IPS-18a (cell line): Measurements from ENCODE around the gene MRPS7.

ENCODE experiments used
- H3K27ac ChIP-seq: one replicate; pipeline ENCODE4 v1.5.1; 2013; ENCODE audit warnings: low read length
- H3K27me3 ChIP-seq: one replicate; pipeline ENCODE4 v1.6.1; 2013; ENCODE audit warnings: mild to moderate bottlenecking, low read length; ENCODE audit not compliant: control insufficient read depth, insufficient read depth
- H3K36me3 ChIP-seq: one replicate; pipeline ENCODE4 v1.6.1; 2013; ENCODE audit warnings: low read depth, low read length; ENCODE audit not compliant: control insufficient read depth
- H3K4me1 ChIP-seq: one replicate; pipeline ENCODE4 v1.6.1; 2013; ENCODE audit warnings: low read depth, low read length; ENCODE audit not compliant: control insufficient read depth
- H3K4me3 ChIP-seq: one replicate; pipeline ENCODE4 v1.5.1; 2013; ENCODE audit warnings: low read length
- H3K9ac ChIP-seq: one replicate; pipeline ENCODE4 v1.6.1; 2013; ENCODE audit warnings: mild to moderate bottlenecking, low read length, moderate library complexity
- H3K9me3 ChIP-seq: one replicate; pipeline ENCODE4 v1.6.1; 2013; ENCODE audit warnings: low read depth, low read length; ENCODE audit not compliant: control insufficient read depth

Gene MRPS7

GRCh38 chr17:75238020-75238580, 23.6 kb upstream of the MRPS7 start:
- Histone ChIP-seq H3K4me3 (no peak overlapping the region), H3K4me1 (no peaks in the 10 kb centered on the region), H3K27me3 (no peaks in the 10 kb centered on the region), H3K9me3 (no peaks in the 10 kb centered on the region), H3K36me3 (peaks cover 72% of the 10 kb centered on the region), H3K27ac (no peak overlapping the region), H3K9ac (no peak overlapping the region)

- Histone ChIP-seq H3K4me1 (no peaks in the 10 kb centered on the region), H3K9ac (no peak overlapping the region), H3K9me3 (no peaks in the 10 kb centered on the region), H3K27ac (no peak overlapping the region), H3K36me3 (peaks cover 78% of the 10 kb centered on the region), H3K27me3 (no peaks in the 10 kb centered on the region), H3K4me3 (no peak overlapping the region)
These were observed 22.9 kb upstream of the MRPS7 start for GRCh38 chr17:75238684-75239191.

- Histone ChIP-seq H3K27me3 (no peaks in the 10 kb centered on the region), H3K36me3 (peaks cover 79% of the 10 kb centered on the region), H3K27ac (no peak overlapping the region), H3K9ac (no peak overlapping the region), H3K9me3 (no peaks in the 10 kb centered on the region), H3K4me3 (no peak overlapping the region), H3K4me1 (no peaks in the 10 kb centered on the region)
These were observed 22.5 kb upstream of the MRPS7 start for GRCh38 chr17:75239214-75239613.

- no peak overlapping the region for H3K27ac ChIP-seq
- H3K9ac ChIP-seq, result no peak overlapping the region
- no peaks in the 10 kb centered on the region for H3K4me1 ChIP-seq
- H3K27me3 ChIP-seq, result no peaks in the 10 kb centered on the region
- H3K9me3 ChIP-seq, result no peaks in the 10 kb centered on the region
- no peak overlapping the region for H3K4me3 ChIP-seq
- H3K36me3 ChIP-seq, result peaks cover 72% of the 10 kb centered on the region
These were observed 21.8 kb upstream of the MRPS7 start for GRCh38 chr17:75239778-75240393.

- no peaks in the 10 kb centered on the region for H3K27me3 ChIP-seq
- H3K36me3 ChIP-seq, result peaks cover 69% of the 10 kb centered on the region
- no peak overlapping the region for H3K9ac ChIP-seq
- H3K27ac ChIP-seq, result no peak overlapping the region
- no peak overlapping the region for H3K4me3 ChIP-seq
- H3K4me1 ChIP-seq, result no peaks in the 10 kb centered on the region
- no peaks in the 10 kb centered on the region for H3K9me3 ChIP-seq
These were observed 21.1 kb upstream of the MRPS7 start for GRCh38 chr17:75240394-75241142.

GRCh38 chr17:75241143-75241430, 20.6 kb upstream of the MRPS7 start:
- no peaks in the 10 kb centered on the region for H3K27me3 ChIP-seq

GRCh38 chr17:75241502-75241901, 20.2 kb upstream of the MRPS7 start:
- no peak overlapping the region for H3K27ac ChIP-seq
- H3K9ac ChIP-seq, result no peak overlapping the region
- H3K4me1 ChIP-seq, result no peaks in the 10 kb centered on the region
- H3K27me3 ChIP-seq, result no peaks in the 10 kb centered on the region
- peaks cover 66% of the 10 kb centered on the region for H3K36me3 ChIP-seq
- no peak overlapping the region for H3K4me3 ChIP-seq
- H3K9me3 ChIP-seq, result no peaks in the 10 kb centered on the region

More at GRCh38 chr17:75241143-75241430, 20.6 kb upstream of the MRPS7 start:
- no peak overlapping the region for H3K9ac ChIP-seq
- no peak overlapping the region for H3K4me3 ChIP-seq
- H3K9me3 ChIP-seq, result no peaks in the 10 kb centered on the region
- H3K4me1 ChIP-seq, result no peaks in the 10 kb centered on the region
- no peak overlapping the region for H3K27ac ChIP-seq
- peaks cover 69% of the 10 kb centered on the region for H3K36me3 ChIP-seq

GRCh38 chr17:75241996-75242460, 19.7 kb upstream of the MRPS7 start:
- H3K9me3 ChIP-seq, result no peaks in the 10 kb centered on the region
- H3K9ac ChIP-seq, result no peak overlapping the region
- no peak overlapping the region for H3K27ac ChIP-seq
- H3K36me3 ChIP-seq, result peaks cover 61% of the 10 kb centered on the region
- no peak overlapping the region for H3K4me3 ChIP-seq
- H3K27me3 ChIP-seq, result no peaks in the 10 kb centered on the region
- H3K4me1 ChIP-seq, result no peaks in the 10 kb centered on the region

GRCh38 chr17:75242461-75243042, 19.1 kb upstream of the MRPS7 start:
- H3K4me3 ChIP-seq, result no peak overlapping the region
- H3K9ac ChIP-seq, result no peak overlapping the region
- H3K27me3 ChIP-seq, result no peaks in the 10 kb centered on the region
- H3K27ac ChIP-seq, result no peak overlapping the region
- no peaks in the 10 kb centered on the region for H3K9me3 ChIP-seq
- H3K4me1 ChIP-seq, result no peaks in the 10 kb centered on the region
- H3K36me3 ChIP-seq, result peaks cover 56% of the 10 kb centered on the region

- H3K27ac ChIP-seq, result no peak overlapping the region
These were observed 17.4 kb upstream of the MRPS7 start for GRCh38 chr17:75244133-75244866.

GRCh38 chr17:75245011-75245410, 16.7 kb upstream of the MRPS7 start:
- Histone ChIP-seq H3K4me1 (no peaks in the 10 kb centered on the region), H3K36me3 (peaks cover 43% of the 10 kb centered on the region), H3K9me3 (no peaks in the 10 kb centered on the region), H3K9ac (no peak overlapping the region), H3K27ac (no peak overlapping the region), H3K4me3 (no peak overlapping the region), H3K27me3 (no peaks in the 10 kb centered on the region)

More at GRCh38 chr17:75244133-75244866, 17.4 kb upstream of the MRPS7 start:
- H3K9me3 ChIP-seq, result no peaks in the 10 kb centered on the region
- H3K4me1 ChIP-seq, result no peaks in the 10 kb centered on the region
- H3K27me3 ChIP-seq, result no peaks in the 10 kb centered on the region
- no peak overlapping the region for H3K4me3 ChIP-seq
- H3K36me3 ChIP-seq, result peaks cover 43% of the 10 kb centered on the region
- H3K9ac ChIP-seq, result no peak overlapping the region
